Endothelial cell of umbilical vein (primary cell): ENCODE measurements around the gene BTBD2. TPM values are rescaled to one million over a fixed set of nuclear protein-coding genes. Genes with fewer than 3 reads are reported as not detected.

Source experiments
- BruUV-seq: library from RNA; stranded (reverse); fragments of 400-500 nt; replicated peaks from 2 replicates; lab custom pipeline; 2021; lab: Mats Ljungman, UMichigan
- CTCF ChIA-PET: fragments of 300-600, 350-600 bp; sonication (Branson Sonifier 250); formaldehyde crosslinking; loops from one replicate; lab custom pipeline; 2021; ENCODE audit warnings: antibody characterized with exemption, inconsistent platforms; lab: Charles Lee
- POLR2A ChIA-PET: fragments of 300-600, 350-600 bp; sonication (Branson Sonifier 250); formaldehyde crosslinking; loops from one replicate; lab custom pipeline; 2021; ENCODE audit warnings: antibody characterized with exemption, inconsistent platforms; lab: Charles Lee
- DNase-seq: peaks from one replicate; pipeline ENCODE4 v3.0.0-alpha.2; 2011; ENCODE audit warnings: low read depth, low spot score
- FAIRE-seq: peaks from 2 replicates; lab custom pipeline; 2011; peaks lifted over from hg19 to GRCh38; lab: Jason Lieb, UNC
- H2AFZ ChIP-seq: 2 replicates; pipeline ENCODE4 v1.6.0; 2012; ENCODE audit warnings: low read depth, low read length, control low read depth, inconsistent platforms
- H3K27ac ChIP-seq: 2 replicates; pipeline ENCODE4 v1.5.1; 2011; ENCODE audit warnings: low read depth, mild to moderate bottlenecking, control low read depth, low read length, moderate library complexity; ENCODE audit not compliant: insufficient read depth
- H3K27me3 ChIP-seq, 2 experiments: 2 replicates each; pipeline versions ENCODE4 v1.6.0 to v1.6.1; 2011; ENCODE audit warnings: low read length in 2 of 2, mixed read lengths in 1 of 2; ENCODE audit not compliant: control insufficient read depth in 2 of 2, insufficient read depth in 2 of 2
- H3K36me3 ChIP-seq, 2 experiments: 2 replicates in 1 of 2; 3 replicates in 1 of 2; pipeline ENCODE4 v1.5.1; 2011; ENCODE audit warnings: low read length in 2 of 2, mild to moderate bottlenecking in 1 of 2, moderate library complexity in 1 of 2; ENCODE audit not compliant: control insufficient read depth in 2 of 2, insufficient read depth in 2 of 2; ENCODE audit errors: extremely low read depth in 1 of 2
- H3K4me1 ChIP-seq: 3 replicates; pipeline ENCODE4 v1.5.1; 2011; ENCODE audit warnings: mild to moderate bottlenecking, low read length; ENCODE audit not compliant: control insufficient read depth, insufficient read depth; ENCODE audit errors: extremely low read depth
- H3K4me2 ChIP-seq: 2 replicates; pipeline ENCODE4 v1.6.1; 2011; ENCODE audit warnings: low read length, control low read depth, mixed read lengths; ENCODE audit not compliant: insufficient read depth
- H3K4me3 ChIP-seq, 3 experiments: fragments of 200-600 bp in 1 of 3; sonication (generic), shearing (Covaris generic) in 1 of 3; replicated peaks in 1 of 3; 2 replicates each; pipeline ENCODE4 v1.5.1; 2011 to 2016; ENCODE audit warnings: control low read depth in 3 of 3, low read length in 3 of 3, mild to moderate bottlenecking in 2 of 3, inconsistent platforms in 1 of 3, low read depth in 1 of 3, moderate library complexity in 1 of 3; ENCODE audit not compliant: insufficient read depth in 1 of 3
- H3K79me2 ChIP-seq: 2 replicates; pipeline ENCODE4 v1.6.0; 2012; ENCODE audit warnings: low read length, inconsistent platforms; ENCODE audit not compliant: control insufficient read depth, insufficient read depth
- H3K9ac ChIP-seq: replicated peaks from 2 replicates; pipeline ENCODE3; 2011; ENCODE audit warnings: low read length, control low read depth; ENCODE audit not compliant: insufficient read depth; ENCODE audit errors: extremely low read depth
- H3K9me1 ChIP-seq: replicated peaks from 3 replicates; pipeline ENCODE4 v1.6.0; 2011; ENCODE audit warnings: mild to moderate bottlenecking, low read length; ENCODE audit not compliant: control insufficient read depth, insufficient read depth; ENCODE audit errors: extremely low read depth
- H3K9me3 ChIP-seq: replicated peaks from 2 replicates; pipeline ENCODE4 v1.5.1; 2012; ENCODE audit warnings: low read length, inconsistent platforms; ENCODE audit not compliant: control insufficient read depth, insufficient read depth
- H4K20me1 ChIP-seq: replicated peaks from 2 replicates; pipeline ENCODE3; 2011; ENCODE audit warnings: mild to moderate bottlenecking, low read length; ENCODE audit not compliant: control insufficient read depth, insufficient read depth; ENCODE audit errors: extremely low read depth
- CTCF ChIP-seq, 2 donors: IDR thresholded peaks; 1 replicate in 1 of 2; 2 replicates in 1 of 2; pipeline ENCODE4 v1.5.1; 2011; ENCODE audit warnings: low read length in 2 of 2, mild to moderate bottlenecking in 2 of 2, moderate library complexity in 2 of 2, control low read depth in 1 of 2, inconsistent platforms in 1 of 2, low read depth in 1 of 2; ENCODE audit not compliant: insufficient read depth in 1 of 2; ENCODE audit errors: extremely low read depth in 1 of 2
- EZH2 ChIP-seq: IDR thresholded peaks from 2 replicates; pipeline ENCODE4 v1.6.1; 2012; ENCODE audit warnings: borderline replicate concordance, low read depth, mild to moderate bottlenecking, moderate library complexity, low read length, inconsistent platforms; ENCODE audit not compliant: severe bottlenecking
- FOS ChIP-seq: IDR thresholded peaks from 2 replicates; pipeline ENCODE4 v1.6.1; 2011; ENCODE audit warnings: mild to moderate bottlenecking, low read length, moderate library complexity, borderline replicate concordance; ENCODE audit not compliant: insufficient read depth
- GATA2 ChIP-seq: IDR thresholded peaks from 2 replicates; pipeline ENCODE4 v1.7.0; 2011; ENCODE audit warnings: low read depth, mild to moderate bottlenecking, moderate library complexity, mixed read lengths, low read length; ENCODE audit not compliant: insufficient read length, insufficient read depth
- JUN ChIP-seq: IDR thresholded peaks from 2 replicates; pipeline ENCODE4 v1.6.1; 2011; ENCODE audit warnings: borderline replicate concordance, low read depth; ENCODE audit not compliant: insufficient read length, insufficient read depth
- POLR2A ChIP-seq: IDR thresholded peaks from 2 replicates; pipeline ENCODE4 v1.6.1; 2012; ENCODE audit warnings: low read depth, mild to moderate bottlenecking, control low read depth, low read length
- dilution Hi-C: fragments of 300-500 bp; cut with MboI; formaldehyde crosslinking; loops from one replicate; pipeline ENCODE4 v1.15.0; 2019; ENCODE audit warnings: low sequenced_read_pairs; ENCODE audit not compliant: extremely low pct_ligation_motif_present
- intact Hi-C: fragments of 100-400 bp; cut with micrococcal nuclease; formaldehyde crosslinking; loops from one replicate; pipeline ENCODE4 v1.10.0; 2022
- polyA plus RNA-seq, 4 experiments: library from polyadenylated mRNA; depleted of rRNA in 3 of 4; stranded (reverse) in 3 of 4; unstranded in 1 of 4; fragments of >200 nt; gene quantifications; 2 replicates each; pipeline versions ENCODE4 v1.2.1 to v1.2.3, GENCODE V29; 2011 to 2012; ENCODE audit warnings: missing spikeins in 1 of 4
- total RNA-seq: library from RNA; stranded (reverse); gene quantifications from 2 replicates; pipeline ENCODE4 v1.2.3, GENCODE V29; 2021
- TF ChIP-seq, protein P1 (sequence below): IDR thresholded peaks from 2 replicates; pipeline ENCODE4 v1.6.1; 2011; ENCODE audit not compliant: insufficient read depth, insufficient read length

Gene BTBD2
- total and polyA plus RNA-seq, 2 donors (not counting 3 experiments of a cell fraction or from before 2014, with no cell fraction given), result 59.2 to 78.2 TPM

GRCh38 chr19:1981253-1981652 lies 34.3 kb downstream of the BTBD2 start:
- CTCF ChIA-PET, result interaction anchor here (1.1 to 1.3 kb wide), 2 partner anchors 12 to 51 kb away, joined by 3 read pairs; no protein-coding TSS in a partner anchor
- POLR2A ChIA-PET, result no interaction called here

More at GRCh38 chr19:1981253-1981652, 34.3 kb downstream of the BTBD2 start:
- H3K4me3 ChIP-seq, result no peak overlapping the region
- no peaks in the 10 kb centered on the region for H4K20me1 ChIP-seq
- no peaks in the 10 kb centered on the region for H3K27me3 ChIP-seq
- no peak for DNase-seq
- H3K9ac ChIP-seq, result no peak overlapping the region
- H3K4me1 ChIP-seq, result no peaks in the 10 kb centered on the region
- H3K79me2 ChIP-seq, result peaks cover 7% of the 10 kb centered on the region
- FAIRE-seq, result no peak
- no peaks in the 10 kb centered on the region for H3K9me1 ChIP-seq
- peaks cover 5 to 31% of the 10 kb centered on the region in 2 experiments for H3K36me3 ChIP-seq
- intact Hi-C loops, result no loop called here
- BruUV-seq, result no TSS peak
- TF ChIP-seq EZH2 (no peak), POLR2A (no peak), GATA2 (no peak), CTCF (IDR thresholded peaks at IDR 0.05; ENCODE audit: extremely low read depth in 1 of 2, insufficient read depth in 1 of 2, low read depth in 1 of 2, low read length in 2 of 2) (no peak), FOS (no peak), JUN (no peak)
- TF ChIP-seq, protein P1, sequence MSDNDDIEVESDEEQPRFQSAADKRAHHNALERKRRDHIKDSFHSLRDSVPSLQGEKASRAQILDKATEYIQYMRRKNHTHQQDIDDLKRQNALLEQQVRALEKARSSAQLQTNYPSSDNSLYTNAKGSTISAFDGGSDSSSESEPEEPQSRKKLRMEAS, result no peak
- H3K9me3 ChIP-seq, result no peaks in the 10 kb centered on the region
- no peak overlapping the region for H3K4me2 ChIP-seq
- H2AFZ ChIP-seq, result no peak overlapping the region
- H3K27ac ChIP-seq, result no peak overlapping the region
- dilution Hi-C loops, result no loop called here
